Activated CD4-positive, alpha-beta T cell treated with anti-CD3 and anti-CD28 coated beads, Interleukin-2, Interleukin-6, amounts not matched to agents 100 ng/mL and 50 ng/mL, durations not matched to agents 16 hours and 8 hours (primary cell): ENCODE data around the gene MYO1B.

Source experiments
- DNase-seq: peaks from one replicate; pipeline ENCODE4 v3.0.0-alpha.2; 2020

MYO1B gene

GRCh38 chr2:191369034-191369433, 123.8 kb downstream of the MYO1B start:
- peak; percentile 4 for DNase-seq

DNA sequence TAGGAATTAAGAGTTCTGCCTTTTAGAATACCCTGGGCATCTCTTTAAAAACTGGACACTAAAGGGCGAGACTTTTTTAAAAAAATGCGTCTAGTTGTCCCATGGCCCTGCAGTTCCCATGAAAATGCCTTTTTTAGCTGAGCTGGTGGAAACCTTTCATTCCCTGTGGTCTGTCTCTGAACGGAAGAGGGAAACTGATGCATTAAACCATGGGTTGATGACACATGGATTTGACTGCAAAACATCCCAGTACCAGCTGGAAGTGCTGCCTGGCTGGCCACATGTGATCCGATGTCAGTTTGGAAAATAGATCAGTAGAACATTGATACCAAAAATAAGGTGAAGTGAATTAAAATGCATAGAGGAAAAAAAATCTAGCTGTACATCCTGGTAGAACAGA, 129.2 kb downstream of the MYO1B start:
- DNase-seq, result no peak

GRCh38 chr2:191374939-191375338, 129.7 kb downstream of the MYO1B start:
- DNase-seq, result no peak

- peak; percentile 39 for DNase-seq
Measured at GRCh38 chr2:191376981-191377629, 131.9 kb downstream of the MYO1B start.

DNA sequence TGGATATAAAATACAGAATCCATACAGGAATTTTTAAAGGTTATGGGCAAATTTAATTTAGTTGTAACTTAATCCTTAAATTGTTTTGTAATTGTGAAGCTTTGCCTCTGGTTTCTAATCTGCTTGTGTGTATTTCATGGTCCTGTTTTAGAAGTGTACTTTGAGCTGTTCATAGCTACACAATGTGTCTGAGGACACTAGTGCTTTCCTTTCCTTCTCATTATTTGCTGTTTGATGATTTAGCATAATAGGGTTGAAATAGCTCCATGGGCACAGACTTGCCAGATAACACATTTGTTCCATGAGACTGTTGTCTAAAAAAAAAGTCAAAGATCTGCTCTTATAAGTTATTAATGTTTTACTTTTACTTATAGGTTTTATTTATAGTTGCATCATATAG, 134.2 kb downstream of the MYO1B start:
- no peak for DNase-seq

GRCh38 chr2:191382801-191383200, 137.6 kb downstream of the MYO1B start:
- no peak for DNase-seq

DNA sequence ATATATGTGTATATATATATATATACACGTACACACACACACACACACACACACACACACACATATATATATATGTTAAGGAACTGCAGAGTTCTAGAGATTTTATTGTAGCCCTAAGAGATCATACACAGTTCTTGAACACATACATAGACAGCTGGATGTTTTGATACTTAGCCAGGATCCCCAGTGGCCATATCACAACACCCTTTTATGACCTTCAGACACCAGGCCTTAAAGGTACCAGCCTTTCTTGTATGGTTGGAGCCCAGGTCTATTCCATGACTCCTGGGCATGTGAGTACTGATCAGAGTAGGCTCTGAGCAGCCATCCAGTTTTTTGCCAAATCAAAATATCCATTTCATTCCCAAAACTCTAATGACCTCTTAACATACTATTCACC, 138.3 kb downstream of the MYO1B start:
- no peak for DNase-seq

DNA sequence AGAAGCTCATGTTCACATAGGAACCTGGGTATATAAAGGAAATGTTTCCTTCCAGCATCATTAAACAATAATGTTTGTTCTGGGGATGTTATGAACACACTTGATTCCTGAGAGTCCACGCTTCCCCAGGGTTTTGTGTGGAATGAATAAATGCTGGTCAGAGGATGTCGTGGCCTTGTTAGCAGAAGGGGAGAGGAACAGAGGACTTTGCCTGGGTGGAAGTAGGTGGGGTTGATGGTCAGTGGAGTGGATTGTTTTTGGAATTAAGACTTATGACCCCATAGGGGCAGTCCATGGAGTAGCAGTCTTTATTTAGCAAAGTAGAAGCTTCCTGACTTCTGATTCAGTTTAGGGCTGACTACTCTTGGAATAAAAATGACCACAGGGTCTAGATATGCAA, 139.6 kb downstream of the MYO1B start:
- no peak for DNase-seq

DNA sequence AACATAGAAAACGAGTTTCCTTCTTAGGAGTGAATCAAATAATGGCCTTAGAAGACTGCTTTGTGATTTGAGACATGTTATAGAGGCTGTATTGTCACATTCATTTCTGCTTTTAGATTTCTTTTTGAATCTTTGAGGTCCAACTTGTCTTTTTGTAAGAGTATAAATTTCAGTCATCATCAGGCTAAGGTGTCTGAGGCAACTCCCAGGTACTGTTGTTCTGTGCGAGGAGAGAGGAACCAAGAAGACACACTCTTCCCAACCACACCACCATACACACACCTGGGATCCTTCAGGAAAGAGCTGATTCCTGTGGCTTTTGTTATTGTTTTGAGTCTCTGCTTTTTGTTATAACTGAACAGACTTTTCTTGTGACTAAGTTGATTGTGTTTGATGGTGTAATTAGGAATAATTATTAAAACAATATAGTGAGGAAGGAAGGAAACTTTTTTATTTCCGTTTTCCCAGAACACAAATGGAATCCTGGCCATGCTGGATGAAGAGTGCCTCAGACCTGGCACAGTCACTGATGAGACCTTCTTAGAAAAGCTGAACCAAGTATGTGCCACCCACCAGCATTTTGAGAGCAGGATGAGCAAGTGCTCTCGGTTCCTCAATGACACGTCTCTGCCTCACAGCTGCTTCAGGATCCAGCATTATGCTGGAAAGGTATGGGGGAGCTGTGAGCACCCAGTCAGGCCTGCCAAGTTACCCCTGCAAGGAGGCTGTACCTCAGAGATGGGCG, 140.4 kb downstream of the MYO1B start:
- peak; percentile 7 for DNase-seq

GRCh38 chr2:191386938-191387536, 141.8 kb downstream of the MYO1B start:
- no peak for DNase-seq

GRCh38 chr2:191389288-191389687, 144.1 kb downstream of the MYO1B start:
- DNase-seq, result no peak

DNA sequence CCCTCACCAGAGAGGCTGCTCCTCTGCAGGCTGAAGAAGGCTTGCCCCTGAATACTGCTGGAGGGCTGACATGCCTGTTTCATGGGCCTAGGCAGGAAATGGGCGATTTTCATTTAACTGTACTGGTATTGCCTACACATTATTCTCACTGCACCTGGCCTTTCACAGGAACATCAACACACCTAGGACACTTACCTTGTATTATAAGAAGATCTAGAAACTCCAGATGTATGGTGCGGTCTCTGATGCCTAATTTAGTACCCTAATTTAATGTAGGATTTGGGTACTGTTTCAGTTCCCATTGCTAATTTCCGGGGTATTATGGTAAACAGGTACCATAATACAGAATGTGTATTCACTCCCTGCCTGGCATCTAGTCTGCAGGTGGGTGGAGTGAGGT, 146.0 kb downstream of the MYO1B start:
- no peak for DNase-seq

GRCh38 chr2:191394043-191394442, 148.8 kb downstream of the MYO1B start:
- DNase-seq, result no peak

- no peak for DNase-seq
Measured at GRCh38 chr2:191396794-191397193, 151.6 kb downstream of the MYO1B start.

DNA sequence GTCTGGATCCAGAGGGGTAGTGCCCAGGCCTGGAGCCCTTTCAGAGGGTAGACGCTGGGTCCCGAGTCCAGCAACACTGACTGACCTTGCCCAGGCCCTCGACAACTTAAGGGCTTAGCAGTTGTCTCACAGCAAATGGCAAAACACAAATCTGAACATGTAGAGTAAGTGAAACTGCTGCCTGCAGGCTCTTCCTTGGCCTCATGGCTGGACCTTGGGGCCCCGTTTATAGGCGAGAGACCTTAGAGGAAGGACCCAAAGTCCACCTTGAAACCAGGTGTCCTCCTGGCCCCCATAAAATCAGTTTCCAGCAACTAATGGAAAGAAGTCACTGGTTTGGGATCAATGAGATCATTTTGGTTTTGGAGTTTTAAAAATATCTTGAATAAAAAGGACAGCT, 154.4 kb downstream of the MYO1B start:
- no peak for DNase-seq

DNA sequence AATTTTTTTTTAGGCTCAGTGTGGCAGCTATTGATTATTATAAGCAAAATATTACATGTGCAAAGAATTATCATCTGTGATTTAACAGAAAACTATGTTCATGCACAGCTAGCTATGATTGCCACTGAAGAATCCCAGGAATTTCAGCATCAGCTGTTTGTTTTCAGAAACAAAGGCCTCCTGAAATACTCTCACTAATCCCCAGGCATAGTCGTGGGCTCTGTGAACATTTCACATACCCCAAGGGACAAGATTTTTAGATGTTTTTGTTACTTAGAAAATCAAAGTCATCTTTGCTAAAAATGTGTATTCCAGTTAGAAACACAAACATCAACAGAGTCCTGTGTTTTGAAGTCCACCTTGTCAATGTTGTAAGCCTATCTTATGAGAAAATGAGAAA, 156.1 kb downstream of the MYO1B start:
- no peak for DNase-seq

DNA sequence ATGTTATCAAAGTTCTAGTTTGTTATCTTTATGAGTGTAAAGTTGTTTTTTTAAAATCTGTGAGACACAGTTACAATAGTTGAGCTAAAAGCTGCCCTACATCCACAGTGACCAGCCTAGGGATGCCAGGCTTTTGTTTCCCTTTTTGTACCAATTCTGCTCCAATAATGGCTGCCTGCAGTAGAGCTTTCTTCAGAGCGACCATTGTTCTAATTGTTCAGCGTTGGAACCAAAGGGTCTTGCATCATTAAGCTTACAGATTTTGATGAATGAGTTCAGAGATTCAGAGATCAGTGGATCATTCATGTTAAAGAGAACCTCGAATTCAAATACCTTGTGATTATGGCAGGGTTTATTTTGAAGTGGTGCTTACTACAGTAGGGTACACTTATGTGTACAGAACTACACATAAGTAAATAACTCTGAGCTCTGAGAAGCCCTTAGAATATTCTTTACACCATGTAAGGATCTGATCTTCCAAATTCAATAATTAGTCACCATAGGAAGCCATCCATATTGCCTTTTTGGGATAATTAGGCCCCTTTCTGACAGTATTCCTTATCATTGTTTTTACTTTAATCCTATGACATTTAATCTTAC, 157.9 kb downstream of the MYO1B start:
- DNase-seq, result no peak

GRCh38 chr2:191404568-191404991, 159.4 kb downstream of the MYO1B start:
- DNase-seq, result no peak

GRCh38 chr2:191405546-191405945, 160.3 kb downstream of the MYO1B start:
- DNase-seq, result no peak

DNA sequence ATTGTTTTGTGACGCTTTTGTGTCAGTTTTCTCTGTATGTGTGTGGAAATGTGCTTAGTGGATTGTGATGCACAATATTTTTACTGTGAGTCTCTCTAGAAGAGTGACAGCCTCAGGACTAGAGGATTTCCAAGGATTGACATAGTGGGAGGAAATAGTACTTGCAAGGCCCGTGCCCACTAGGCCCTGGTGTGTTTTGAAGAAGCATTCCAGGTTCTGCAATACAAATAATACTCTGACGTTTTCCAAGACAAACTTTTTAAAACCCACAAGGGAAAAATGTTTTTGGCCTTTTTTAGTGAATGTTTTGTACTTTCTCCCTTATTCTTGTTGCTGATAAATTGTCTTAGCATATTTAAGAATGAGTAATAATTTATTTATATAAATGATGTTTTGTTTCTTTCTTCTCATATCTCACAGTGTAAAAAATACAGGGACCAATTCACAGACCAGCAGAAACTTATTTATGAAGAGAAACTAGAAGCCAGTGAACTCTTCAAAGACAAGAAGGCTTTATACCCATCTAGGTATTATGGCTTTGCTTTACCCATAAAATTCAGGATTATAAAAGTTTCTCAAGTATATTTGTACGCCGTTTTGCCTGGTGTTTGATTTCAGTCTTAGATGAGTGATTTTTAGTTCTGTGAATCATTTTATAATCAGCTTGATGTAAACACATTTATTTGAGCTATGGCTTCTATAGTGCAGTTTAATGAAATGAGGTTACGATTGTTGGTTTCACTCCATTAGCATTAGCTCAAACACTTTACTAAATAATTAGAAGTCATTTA, 165.6 kb downstream of the MYO1B start:
- DNase-seq, result no peak

DNA sequence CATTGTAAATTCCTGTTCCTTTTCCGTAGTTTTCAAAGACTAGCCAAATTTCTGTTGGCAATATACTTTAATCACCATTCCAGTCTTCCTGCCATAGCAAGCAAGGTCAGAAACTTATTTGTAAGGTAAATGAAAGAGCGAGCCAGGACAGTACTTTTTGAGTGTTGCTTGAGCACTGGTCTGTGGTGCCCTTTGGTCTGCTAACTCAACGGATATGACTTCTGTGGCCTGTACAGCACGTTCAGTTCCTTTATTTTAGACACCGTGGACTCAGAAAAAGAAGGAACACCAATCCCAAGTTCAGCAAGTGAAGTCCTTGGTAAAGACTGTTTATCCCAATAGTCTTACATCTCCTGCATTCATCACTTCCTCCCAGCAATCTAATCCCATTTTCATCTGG, 166.3 kb downstream of the MYO1B start:
- no peak for DNase-seq

GRCh38 chr2:191412353-191412752, 167.1 kb downstream of the MYO1B start:
- no peak for DNase-seq

DNA sequence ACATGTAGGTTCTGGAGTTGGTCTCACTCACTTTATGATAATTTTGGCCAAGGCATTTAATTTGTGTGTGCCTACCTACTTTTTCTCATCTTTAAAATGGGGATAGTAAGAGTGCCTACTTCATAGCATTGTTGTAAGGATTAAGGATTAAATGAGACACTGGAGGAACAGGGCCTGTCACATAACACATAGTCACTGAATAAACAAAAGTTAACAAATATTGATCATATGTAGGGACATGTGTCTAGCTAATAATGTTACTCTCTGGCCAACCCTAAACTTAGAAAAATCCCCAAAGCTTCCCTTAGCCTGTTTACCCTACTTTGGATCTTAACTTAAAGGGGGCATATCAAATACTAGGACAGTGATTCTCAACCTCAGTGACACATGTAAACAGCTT, 169.9 kb downstream of the MYO1B start:
- no peak for DNase-seq
